Ishikawa (cell line): ENCODE data around the gene CACNA1C.

Experiments
- CEBPB ChIP-seq: IDR thresholded peaks from 2 replicates; pipeline ENCODE4 v1.6.1; 2012
- CREB1 ChIP-seq: IDR thresholded peaks from 2 replicates; pipeline ENCODE4 v1.6.1; 2012; ENCODE audit warnings: low read depth
- EGR1 ChIP-seq: IDR thresholded peaks from 2 replicates; pipeline ENCODE4 v1.6.1; 2012
- EP300 ChIP-seq: IDR thresholded peaks from 2 replicates; pipeline ENCODE4 v1.6.1; 2012; ENCODE audit warnings: borderline replicate concordance
- FOXM1 ChIP-seq: IDR thresholded peaks from 2 replicates; pipeline ENCODE4 v1.6.1; 2012; ENCODE audit warnings: low read depth, borderline replicate concordance
- MAX ChIP-seq: IDR thresholded peaks from 2 replicates; pipeline ENCODE4 v1.6.1; 2012
- NFIC ChIP-seq: IDR thresholded peaks from 2 replicates; pipeline ENCODE4 v1.6.1; 2012
- RAD21 ChIP-seq: IDR thresholded peaks from 2 replicates; pipeline ENCODE4 v1.6.1; 2012; ENCODE audit warnings: low read depth
- REST ChIP-seq: IDR thresholded peaks from 2 replicates; pipeline ENCODE4 v1.6.1; 2012; ENCODE audit warnings: low read depth, mild to moderate bottlenecking
- TAF1 ChIP-seq: IDR thresholded peaks from 2 replicates; pipeline ENCODE4 v1.6.1; 2012; ENCODE audit warnings: low read depth, mild to moderate bottlenecking
- TCF12 ChIP-seq: IDR thresholded peaks from 2 replicates; pipeline ENCODE4 v1.6.1; 2012; ENCODE audit warnings: low read depth
- TEAD4 ChIP-seq: IDR thresholded peaks from 2 replicates; pipeline ENCODE4 v1.6.1; 2012
- USF1 ChIP-seq: IDR thresholded peaks from 2 replicates; pipeline ENCODE4 v1.6.1; 2012
- YY1 ChIP-seq: IDR thresholded peaks from 2 replicates; pipeline ENCODE4 v1.6.1; 2012; ENCODE audit warnings: low read depth
- ZBTB7A ChIP-seq: IDR thresholded peaks from 2 replicates; pipeline ENCODE4 v1.6.1; 2012; ENCODE audit warnings: low read depth

The CACNA1C gene

GRCh38 chr12:2693244-2693860 is 640.6 kb downstream of the CACNA1C start:
- TF ChIP-seq MAX = no peak
- TF ChIP-seq ZBTB7A = no peak
- TF ChIP-seq REST = no peak
- TF ChIP-seq NFIC = no peak
- no peak for TF ChIP-seq TEAD4
- TF ChIP-seq EP300 = no peak
- TF ChIP-seq CEBPB = no peak
- no peak for TF ChIP-seq USF1
- TF ChIP-seq TAF1 = no peak
- TF ChIP-seq TCF12 = no peak
- TF ChIP-seq FOXM1 = no peak
- no peak for TF ChIP-seq RAD21
- no peak for TF ChIP-seq CREB1

- TF ChIP-seq REST (no peak), ZBTB7A (no peak), TCF12 (no peak), NFIC (no peak), EP300 (no peak), CREB1 (no peak), EGR1 (no peak), TEAD4 (no peak), RAD21 (no peak), USF1 (no peak), MAX (no peak), FOXM1 (no peak), CEBPB (no peak), TAF1 (no peak), YY1 (no peak)
These were observed 641.3 kb downstream of the CACNA1C start for GRCh38 chr12:2693980-2694610.

GRCh38 chr12:2696136-2696535 is 643.3 kb downstream of the CACNA1C start:
- TF ChIP-seq TCF12 (no peak), CEBPB (no peak), RAD21 (no peak), FOXM1 (no peak), EGR1 (no peak), ZBTB7A (no peak), MAX (no peak), TEAD4 (no peak), TAF1 (no peak), USF1 (no peak)

GRCh38 chr12:2697057-2697800 is 644.4 kb downstream of the CACNA1C start:
- no peak for TF ChIP-seq TAF1
- no peak for TF ChIP-seq FOXM1
- no peak for TF ChIP-seq TCF12
- TF ChIP-seq NFIC = no peak
- no peak for TF ChIP-seq CEBPB
- TF ChIP-seq USF1 = no peak
- TF ChIP-seq RAD21 = no peak
- no peak for TF ChIP-seq YY1
- no peak for TF ChIP-seq TEAD4
- TF ChIP-seq MAX = no peak
